ENCODE data around the gene IL27RA.

The IL27RA gene

GRCh38 chr19:14062558-14062855 lies 30.9 kb downstream of the IL27RA start:
- TF ChIP-seq CTCF (conservative IDR thresholded peaks at IDR 0.05): no peak
- no peak overlapping the region for H3K27ac ChIP-seq

DNA sequence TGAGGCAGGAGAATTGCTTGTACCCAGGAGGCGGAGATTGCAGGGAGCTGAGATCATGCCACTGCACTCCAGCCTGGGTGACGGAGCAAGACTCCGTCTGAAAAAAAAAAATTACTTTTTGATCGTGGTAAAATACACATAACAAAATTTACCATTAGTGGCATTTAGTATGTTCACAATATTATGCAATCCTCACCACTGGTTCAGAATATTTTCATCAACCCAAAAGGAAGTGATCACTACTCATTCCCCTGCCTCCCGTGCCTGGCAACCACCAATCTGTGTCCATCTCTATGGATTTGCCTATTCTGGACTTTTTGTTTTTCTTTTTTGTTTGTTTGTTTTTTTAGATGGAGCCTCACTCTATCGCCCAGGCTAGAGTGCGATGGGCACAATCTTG lies 31.5 kb downstream of the IL27RA start:
- TF ChIP-seq CTCF (conservative IDR thresholded peaks at IDR 0.05): no peak
- H3K27ac ChIP-seq: no peak overlapping the region

DNA sequence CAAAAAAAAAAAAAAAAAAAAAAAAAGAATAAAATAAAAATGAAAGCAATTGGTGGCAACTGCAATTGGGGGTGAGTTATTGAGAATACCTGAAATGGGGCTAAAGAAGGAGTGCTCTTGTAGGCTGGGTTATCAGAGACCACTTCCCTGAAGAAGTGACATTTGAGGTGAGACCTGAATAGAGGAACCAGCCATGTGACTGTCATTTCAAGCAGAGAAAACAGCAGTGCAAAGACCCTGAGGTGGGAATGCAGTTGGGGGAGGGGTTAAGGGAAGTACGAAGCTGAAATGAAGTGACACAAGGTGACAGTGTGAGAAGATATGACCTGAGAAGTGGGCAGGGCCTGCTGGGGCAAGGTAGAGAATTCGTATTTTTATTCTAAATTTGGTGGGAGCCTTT lies 34.6 kb downstream of the IL27RA start:
- H3K27ac ChIP-seq: no peak overlapping the region
- TF ChIP-seq CTCF (conservative IDR thresholded peaks at IDR 0.05): no peak

- no peak for TF ChIP-seq CTCF (conservative IDR thresholded peaks at IDR 0.05)
- H3K27ac ChIP-seq: no peak overlapping the region
Observed at GRCh38 chr19:14070268-14071050, 38.9 kb downstream of the IL27RA start.

- H3K27ac ChIP-seq: peak within 1 kb of the TSS; percentile 74
- TF ChIP-seq CTCF (conservative IDR thresholded peaks at IDR 0.05): no peak
Observed at GRCh38 chr19:14072535-14073260, 41.1 kb downstream of the IL27RA start, which contains the start of gene MISP3. Gene MISP3, plus strand, starts transcription at chr19:14072786. Its CDS starts 524 bp downstream, at chr19:14073310.

DNA sequence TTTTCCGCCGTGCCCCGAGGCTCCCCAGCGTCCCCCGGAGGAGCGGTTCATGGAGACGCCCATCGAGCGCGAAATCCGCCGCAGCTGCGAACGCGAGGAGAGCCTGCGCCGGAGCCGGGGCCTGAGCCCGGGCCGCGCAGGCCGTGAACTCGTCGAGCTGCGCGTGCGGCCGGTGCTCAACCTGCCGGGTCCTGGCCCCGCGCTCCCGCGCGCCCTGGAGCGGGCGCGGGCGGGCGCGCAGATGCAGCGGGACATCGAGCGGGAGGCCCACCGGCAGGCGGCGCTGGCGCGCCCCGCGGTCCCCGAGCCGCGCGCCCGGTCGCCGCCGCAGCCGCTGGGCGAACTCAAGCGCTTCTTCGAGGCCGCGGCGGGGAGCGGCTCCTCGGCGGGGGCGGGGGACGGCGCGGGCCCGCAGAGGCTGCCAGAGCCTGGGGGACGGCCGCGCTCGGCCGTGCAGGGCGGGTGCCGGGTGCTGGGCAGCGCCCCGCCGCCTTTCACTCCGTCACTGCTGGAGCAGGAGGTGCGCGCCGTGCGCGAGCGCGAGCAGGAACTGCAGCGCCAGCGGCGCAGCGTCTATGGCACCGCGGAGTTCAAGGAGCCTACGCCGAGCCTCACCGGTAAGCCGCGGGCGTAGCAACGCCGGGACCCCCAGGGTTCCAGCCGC lies 41.8 kb downstream of the IL27RA start:
- H3K27ac ChIP-seq: peak overlapping the region; percentile 74
- peak; percentile 96 for TF ChIP-seq CTCF (conservative IDR thresholded peaks at IDR 0.05)

Data from VCaP (cell line).